ENCODE results near the gene CPM.
"Not testable (repeated sequence)": the region's sequence is repeated elsewhere in the genome, so short reads cannot be mapped to it uniquely, and the experiment has no call there.

Gene CPM

DNA sequence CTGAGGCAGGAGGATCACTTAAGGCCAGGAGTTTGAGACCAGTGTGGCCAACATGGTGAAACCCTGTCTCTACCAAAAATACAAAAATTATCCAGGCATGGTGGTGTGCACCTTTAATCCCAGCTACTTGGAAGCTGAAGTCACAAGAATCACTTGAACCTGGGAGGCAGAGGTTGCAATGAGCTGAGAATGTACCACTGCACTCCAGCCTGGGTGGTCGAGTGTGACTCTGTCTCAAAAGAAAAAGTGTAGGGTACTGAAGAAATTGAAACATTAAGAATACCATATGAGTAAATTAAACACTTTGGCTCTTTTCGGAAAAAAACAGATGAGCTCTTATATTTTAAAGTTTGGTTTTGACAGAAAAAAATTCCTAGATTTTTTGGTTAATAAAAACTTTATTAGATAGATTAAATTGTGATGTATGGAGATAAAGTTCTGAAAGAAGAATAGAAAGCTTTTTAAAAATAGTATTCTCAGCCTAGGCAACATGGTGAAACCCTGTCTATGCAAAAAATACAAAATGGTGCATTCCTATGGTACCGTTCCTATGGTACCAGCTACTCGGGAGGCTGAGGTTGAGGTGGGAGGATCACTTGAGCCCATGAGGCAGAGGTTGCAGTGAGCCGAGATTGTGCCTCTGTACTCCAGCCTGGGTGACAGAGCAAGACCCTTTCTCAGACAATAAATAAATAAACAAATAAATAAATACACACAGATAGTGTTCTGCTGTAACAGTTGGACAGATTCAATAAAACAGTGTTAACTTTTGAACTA, 104.9 kb downstream of the CPM start:
- DNase-seq (ENCODE audit: low read depth in 2 of 2) = no peak

DNA sequence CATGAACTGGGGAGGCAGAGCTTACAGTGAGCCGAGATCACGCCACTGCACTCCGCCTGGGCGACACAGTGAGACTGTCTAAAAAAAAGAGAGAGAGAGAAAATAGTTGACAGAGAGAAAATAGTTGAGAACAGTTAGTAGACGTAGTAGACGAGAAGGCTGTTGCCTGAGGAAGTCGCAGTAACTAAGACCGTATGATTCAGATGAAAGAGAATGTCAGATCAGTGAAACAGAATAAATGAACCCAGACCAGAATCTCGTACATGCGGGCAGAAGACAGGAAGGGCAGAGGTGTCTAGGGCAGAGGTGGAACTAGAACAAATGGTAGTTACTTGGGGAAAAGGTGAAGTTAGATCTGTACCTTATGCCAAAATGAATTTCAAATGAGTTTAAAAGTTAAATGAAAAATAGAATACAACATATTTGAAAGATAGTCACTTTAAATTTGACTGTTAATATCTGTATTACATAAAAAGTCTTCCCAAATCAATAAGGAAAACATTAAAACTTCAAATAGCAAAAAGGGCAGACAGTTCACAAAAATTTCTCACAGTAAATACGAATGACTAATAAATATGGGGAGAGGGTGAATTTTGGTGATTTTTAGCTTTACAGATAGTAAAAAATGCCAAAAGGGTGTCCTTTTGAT, 107.3 kb downstream of the CPM start:
- no peak for DNase-seq (ENCODE audit: low read depth in 2 of 2)

GRCh38 chr12:68824597-68825250, 108.2 kb downstream of the CPM start:
- DNase-seq (ENCODE audit: low read depth in 2 of 2) = no peak

GRCh38 chr12:68824131-68824530, 108.8 kb downstream of the CPM start:
- no peak for DNase-seq (ENCODE audit: low read depth in 2 of 2)

- DNase-seq (ENCODE audit: low read depth in 2 of 2) = no peak
Observed at GRCh38 chr12:68823696-68824095, 109.3 kb downstream of the CPM start.

GRCh38 chr12:68821357-68822188, 111.4 kb downstream of the CPM start:
- DNase-seq (ENCODE audit: low read depth in 2 of 2) = no peak

DNA sequence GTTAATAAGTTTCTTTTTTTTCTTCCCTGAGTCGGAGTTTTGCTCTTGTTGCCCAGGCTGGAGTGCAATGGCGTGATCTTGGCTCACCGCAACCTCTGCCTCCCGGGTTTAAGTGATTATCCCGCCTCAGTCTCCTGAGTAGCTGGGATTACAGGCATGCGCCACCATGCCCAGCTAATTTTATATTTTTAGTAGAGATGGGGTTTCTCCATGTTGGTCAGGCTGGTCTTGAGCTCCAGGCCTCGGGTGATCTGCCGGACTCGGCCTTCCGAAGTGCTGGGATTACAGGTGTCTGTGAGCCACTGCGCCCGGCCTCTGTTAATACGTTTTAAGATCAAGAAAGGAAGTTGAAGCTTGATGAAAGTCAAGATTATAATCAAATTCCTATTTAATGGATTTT, 113.5 kb downstream of the CPM start:
- DNase-seq (ENCODE audit: low read depth in 2 of 2) = not testable (repeated sequence)

DNA sequence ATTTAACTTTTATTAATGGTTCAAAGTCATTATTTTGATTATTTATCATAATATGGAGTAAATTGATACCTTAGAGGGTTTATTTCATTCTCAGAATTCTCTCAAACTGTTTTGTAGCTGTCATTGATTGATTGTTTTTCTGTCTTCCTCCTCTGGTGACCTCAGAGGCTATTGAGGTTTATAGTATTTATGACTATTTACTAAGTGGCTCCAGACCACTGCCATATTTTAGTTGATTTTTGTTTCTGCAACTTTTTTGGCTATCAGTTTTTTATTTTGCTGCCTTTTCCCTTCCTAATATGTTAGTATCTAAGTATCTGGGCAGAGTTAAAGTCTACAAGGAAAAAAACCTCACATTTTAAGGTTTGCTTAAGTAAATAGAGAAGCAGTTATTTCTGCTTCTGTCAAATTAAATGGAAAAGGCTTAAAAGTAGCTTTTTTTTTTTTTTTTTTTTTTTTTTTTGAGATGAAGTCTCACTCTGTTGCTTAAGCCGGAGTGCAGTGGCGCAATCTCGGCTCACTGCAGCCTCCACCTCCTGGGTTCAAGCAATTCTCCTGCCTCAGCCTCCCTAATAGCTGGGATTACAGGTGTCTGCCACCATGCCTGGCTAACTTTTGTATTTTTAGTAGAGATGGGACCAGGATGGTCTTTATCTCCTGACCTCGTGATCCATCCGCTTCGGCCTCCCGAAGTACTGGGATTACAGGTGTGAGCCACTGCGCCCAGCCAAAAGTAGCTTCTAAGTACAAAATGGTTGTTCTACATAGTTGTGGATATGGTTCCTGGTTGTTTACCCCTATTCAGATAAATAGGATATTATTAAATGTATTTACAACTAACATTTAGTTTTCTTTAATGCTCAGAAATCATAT, 116.8 kb downstream of the CPM start:
- no peak for DNase-seq (ENCODE audit: low read depth in 2 of 2)

GRCh38 chr12:68815232-68815927, 117.6 kb downstream of the CPM start:
- no peak for DNase-seq (ENCODE audit: low read depth in 2 of 2)

DNA sequence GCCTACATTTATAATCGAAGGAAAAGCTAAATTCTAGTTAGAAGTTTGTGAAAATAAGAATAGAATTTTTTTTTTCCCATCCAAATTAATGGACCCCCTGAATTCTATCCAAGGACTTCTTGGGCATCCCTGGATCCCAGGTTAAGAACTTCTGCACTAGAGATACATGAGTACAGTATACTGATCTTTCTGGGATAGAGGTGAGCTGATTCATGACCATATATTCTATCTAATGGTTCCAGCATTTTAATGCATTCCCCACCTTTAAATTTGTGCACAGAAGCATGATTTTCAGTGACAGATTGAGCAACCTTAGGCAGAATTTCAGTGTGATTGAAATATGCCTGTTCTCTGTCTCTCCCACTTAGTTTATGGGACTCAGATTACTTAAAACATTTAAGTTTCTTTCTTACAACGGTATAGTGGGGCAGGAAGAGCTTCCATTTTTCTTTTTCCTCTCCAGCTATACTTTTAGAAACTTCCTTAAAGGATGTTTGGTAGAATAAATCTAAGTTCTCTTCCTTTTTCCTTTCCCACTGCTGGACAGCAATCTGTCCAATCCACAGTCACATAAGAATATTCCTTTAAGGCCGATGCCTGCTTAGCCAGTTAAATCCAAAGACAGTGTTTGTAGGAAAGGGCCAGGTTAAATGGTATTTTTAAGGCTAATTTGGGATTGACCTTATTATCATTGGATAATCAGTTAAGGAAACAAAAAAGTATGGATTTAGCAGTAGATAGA, 118.3 kb downstream of the CPM start:
- no peak for DNase-seq (ENCODE audit: low read depth in 2 of 2)

- no peak for DNase-seq (ENCODE audit: low read depth in 2 of 2)
Observed at GRCh38 chr12:68813242-68813593, 119.8 kb downstream of the CPM start.

DNA sequence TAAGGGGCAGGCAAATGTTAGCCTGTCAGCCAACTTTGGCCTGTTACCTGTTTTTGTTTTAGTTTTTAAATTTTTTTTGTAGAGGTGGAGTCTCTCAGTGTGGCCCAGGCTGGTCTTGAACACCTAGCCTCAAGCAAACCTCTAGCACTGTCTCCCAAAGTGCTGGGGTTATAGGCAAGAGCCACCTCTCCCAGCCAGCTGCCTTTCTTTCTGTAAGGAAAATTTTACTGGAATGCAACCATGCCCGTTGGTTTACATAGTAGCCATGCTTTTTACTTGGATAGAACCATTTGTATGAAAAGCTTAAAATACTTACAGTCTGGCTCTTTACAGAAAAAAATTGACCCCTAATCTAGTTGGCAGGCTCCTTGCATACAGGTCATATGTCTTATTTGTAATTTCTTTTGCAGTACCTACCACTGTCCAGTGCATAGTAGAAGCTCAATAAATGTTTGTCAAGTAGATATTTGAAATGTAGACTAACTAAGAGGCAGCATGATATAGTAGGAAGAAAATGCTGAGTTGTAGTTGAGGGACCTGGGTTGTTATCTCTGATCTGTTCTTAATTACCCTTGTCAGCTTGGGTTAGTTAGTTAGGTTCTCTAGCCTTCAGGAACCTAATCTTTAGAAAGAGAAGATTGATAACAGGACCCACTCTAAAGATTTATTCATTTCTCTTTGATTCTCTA, 120.3 kb downstream of the CPM start:
- no peak for DNase-seq (ENCODE audit: low read depth in 2 of 2)

DNA sequence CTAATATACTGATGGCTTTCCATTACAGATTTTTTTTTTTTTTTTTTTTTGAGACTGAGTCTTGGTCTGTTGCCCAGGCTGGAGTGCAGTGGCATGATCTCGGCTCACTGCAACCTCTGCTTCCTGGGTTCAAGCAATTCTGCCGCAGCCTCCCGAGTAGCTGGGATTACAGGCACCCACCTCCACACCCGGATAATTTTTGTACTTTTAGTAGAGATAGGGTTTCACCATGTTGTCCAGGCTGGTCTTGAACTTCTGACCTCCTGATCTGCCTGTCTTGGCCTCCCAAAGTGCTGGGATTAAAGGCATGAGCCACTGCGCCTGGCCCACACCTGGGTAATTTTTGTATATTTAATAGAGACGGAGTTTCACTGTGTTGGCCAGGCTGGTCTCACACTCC, 121.4 kb downstream of the CPM start:
- not testable (repeated sequence) for DNase-seq (ENCODE audit: low read depth in 2 of 2)

GRCh38 chr12:68810027-68810389, 123.0 kb downstream of the CPM start:
- DNase-seq (ENCODE audit: low read depth in 2 of 2) = not testable (repeated sequence)

- no peak for DNase-seq (ENCODE audit: low read depth in 2 of 2)
Observed at GRCh38 chr12:68809190-68810026, 123.6 kb downstream of the CPM start.

DNA sequence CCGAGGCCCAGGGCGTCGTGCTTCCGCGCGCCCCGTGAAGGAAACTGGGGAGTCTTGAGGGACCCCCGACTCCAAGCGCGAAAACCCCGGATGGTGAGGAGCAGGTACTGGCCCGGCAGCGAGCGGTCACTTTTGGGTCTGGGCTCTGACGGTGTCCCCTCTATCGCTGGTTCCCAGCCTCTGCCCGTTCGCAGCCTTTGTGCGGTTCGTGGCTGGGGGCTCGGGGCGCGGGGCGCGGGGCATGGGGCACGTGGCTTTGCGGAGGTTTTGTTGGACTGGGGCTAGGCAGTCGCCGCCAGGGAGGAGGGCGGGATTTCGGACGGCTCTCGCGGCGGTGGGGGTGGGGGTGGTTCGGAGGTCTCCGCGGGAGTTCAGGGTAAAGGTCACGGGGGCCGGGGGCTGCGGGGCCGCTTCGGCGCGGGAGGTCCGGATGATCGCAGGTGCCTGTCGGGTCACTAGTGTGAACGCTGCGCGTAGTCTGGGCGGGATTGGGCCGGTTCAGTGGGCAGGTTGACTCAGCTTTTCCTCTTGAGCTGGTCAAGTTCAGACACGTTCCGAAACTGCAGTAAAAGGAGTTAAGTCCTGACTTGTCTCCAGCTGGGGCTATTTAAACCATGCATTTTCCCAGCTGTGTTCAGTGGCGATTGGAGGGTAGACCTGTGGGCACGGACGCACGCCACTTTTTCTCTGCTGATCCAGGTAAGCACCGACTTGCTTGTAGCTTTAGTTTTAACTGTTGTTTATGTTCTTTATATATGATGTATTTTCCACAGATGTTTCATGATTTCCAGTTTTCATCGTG, 124.4 kb downstream of the CPM start:
- DNase-seq (ENCODE audit: low read depth in 2 of 2) = peak; percentile 29 to 54

- DNase-seq (ENCODE audit: low read depth in 2 of 2) = peak; percentile 86 to 90
Observed at GRCh38 chr12:68807576-68808387, 125.2 kb downstream of the CPM start, which contains the start of gene MDM2. TSS of gene MDM2 (plus strand) at chr12:68808177. CDS start at chr12:68808478, 301 bp downstream.
